ENCODE results near the gene HSPA13.

DNA sequence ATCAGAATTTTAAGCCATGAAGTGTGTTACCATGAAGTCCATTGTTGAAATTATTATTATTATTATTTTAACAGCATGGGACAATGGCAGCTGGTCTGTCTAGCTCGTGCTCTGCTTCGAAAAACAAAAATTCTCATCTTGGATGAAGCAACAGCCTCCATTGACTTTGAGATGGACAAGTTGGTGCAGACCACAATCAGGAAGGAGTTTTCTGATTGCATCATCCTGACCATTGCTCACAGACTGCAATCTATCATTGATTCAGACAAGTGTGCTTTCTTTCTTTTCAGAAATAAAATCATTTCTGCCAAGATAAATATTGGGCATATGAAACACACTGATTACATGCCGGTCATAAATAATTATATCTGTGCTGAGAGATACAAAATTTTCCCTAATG is 21.0 kb downstream of the HSPA13 start:
- TF ChIP-seq CTCF (IDR thresholded peaks at IDR 0.05) (no peak), POLR2AphosphoS5 (IDR thresholded peaks at IDR 0.05) (no peak), POLR2A (IDR thresholded peaks at IDR 0.05) (no peak), EP300 (IDR thresholded peaks at IDR 0.05) (no peak)
